C4-2B (cell line): ENCODE results near the gene ARHGEF25.
"Not testable (repeated sequence)": the region's sequence is repeated elsewhere in the genome, so short reads cannot be mapped to it uniquely, and the experiment has no call there.

Source experiments
- H3K27ac ChIP-seq: fragments of 450-650 bp; 2 replicates; pipeline ENCODE4 v1.5.1; 2017
- ZFX ChIP-seq: fragments of 450-650 bp; IDR thresholded peaks from 2 replicates; pipeline ENCODE4 v1.6.1; 2017
- TF ChIP-seq, protein P1 (sequence below): fragments of 450-650 bp; conservative IDR thresholded peaks from 2 replicates; pipeline ENCODE4 v1.5.1; 2017; ENCODE audit warnings: mild to moderate bottlenecking

The ARHGEF25 gene

DNA sequence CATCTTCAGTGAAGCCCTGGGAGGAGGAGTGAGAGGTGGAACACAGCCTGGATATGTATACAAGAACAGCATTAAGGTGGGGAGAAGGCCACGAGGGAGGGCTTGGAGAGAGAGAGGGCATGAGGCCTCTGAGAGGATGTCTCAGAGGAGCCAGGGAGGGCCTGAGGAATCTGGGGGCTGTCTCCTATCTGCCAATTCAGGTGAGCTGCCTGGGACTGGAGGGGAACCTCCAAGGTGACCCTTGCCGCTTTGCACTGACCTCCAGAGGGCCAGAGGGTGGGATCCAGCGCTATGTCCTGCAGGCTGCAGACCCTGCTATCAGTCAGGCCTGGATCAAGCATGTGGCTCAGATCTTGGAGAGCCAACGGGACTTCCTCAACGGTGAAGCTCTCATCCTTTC, 4.4 kb downstream of the ARHGEF25 start:
- H3K27ac ChIP-seq: no peak overlapping the region
- no peak for TF ChIP-seq ZFX
- TF ChIP-seq, protein P1, sequence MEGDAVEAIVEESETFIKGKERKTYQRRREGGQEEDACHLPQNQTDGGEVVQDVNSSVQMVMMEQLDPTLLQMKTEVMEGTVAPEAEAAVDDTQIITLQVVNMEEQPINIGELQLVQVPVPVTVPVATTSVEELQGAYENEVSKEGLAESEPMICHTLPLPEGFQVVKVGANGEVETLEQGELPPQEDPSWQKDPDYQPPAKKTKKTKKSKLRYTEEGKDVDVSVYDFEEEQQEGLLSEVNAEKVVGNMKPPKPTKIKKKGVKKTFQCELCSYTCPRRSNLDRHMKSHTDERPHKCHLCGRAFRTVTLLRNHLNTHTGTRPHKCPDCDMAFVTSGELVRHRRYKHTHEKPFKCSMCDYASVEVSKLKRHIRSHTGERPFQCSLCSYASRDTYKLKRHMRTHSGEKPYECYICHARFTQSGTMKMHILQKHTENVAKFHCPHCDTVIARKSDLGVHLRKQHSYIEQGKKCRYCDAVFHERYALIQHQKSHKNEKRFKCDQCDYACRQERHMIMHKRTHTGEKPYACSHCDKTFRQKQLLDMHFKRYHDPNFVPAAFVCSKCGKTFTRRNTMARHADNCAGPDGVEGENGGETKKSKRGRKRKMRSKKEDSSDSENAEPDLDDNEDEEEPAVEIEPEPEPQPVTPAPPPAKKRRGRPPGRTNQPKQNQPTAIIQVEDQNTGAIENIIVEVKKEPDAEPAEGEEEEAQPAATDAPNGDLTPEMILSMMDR: no peak

GRCh38 chr12:57616383-57617101, 5.3 kb downstream of the ARHGEF25 start:
- no peak overlapping the region for H3K27ac ChIP-seq
- no peak for TF ChIP-seq ZFX
- TF ChIP-seq, protein P1: no peak

DNA sequence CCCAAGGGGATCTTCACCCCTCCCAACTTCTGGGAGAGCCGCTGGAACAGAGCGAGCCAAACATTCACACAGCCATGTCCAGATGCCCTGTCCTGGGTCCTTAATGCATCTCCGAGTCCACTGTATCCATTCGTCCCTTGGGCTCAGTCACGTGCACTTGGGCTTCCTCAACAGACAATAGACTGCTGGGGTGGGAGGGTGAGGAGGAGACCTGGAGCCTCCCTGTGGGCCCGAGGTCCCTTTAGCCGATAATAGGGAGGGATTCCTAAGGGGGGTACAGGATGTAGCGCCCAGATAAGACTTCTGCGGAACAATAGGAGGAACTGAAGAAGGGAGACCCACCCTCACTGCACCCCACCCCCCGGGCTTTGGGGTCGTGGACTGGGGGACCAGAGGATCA, 6.7 kb downstream of the ARHGEF25 start:
- H3K27ac ChIP-seq: no peak overlapping the region
- TF ChIP-seq, protein P1: no peak
- TF ChIP-seq ZFX: no peak

DNA sequence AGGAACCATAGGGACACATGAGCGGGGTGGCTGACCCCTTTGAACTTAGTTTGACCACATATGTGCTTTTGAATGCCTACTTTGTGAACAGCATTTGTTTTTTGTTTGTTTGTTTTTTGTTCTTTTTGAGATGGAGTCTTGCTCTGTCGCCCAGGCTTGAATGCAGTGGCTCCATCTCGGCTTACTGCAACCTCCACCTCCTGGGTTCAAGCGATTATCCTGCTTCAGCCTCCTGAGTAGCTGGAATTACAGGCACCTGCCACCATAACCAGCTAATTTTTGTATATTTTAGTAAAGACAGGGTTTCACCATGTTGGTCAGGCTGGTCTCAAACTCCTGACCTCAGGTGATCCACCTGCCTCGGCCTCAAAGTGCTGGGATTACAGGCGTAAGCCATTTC, 7.2 kb downstream of the ARHGEF25 start:
- H3K27ac ChIP-seq: not testable (repeated sequence)

- H3K27ac ChIP-seq: no peak overlapping the region
- TF ChIP-seq, protein P1: no peak
- no peak for TF ChIP-seq ZFX
Observed at GRCh38 chr12:57618966-57619433, 7.8 kb downstream of the ARHGEF25 start.

DNA sequence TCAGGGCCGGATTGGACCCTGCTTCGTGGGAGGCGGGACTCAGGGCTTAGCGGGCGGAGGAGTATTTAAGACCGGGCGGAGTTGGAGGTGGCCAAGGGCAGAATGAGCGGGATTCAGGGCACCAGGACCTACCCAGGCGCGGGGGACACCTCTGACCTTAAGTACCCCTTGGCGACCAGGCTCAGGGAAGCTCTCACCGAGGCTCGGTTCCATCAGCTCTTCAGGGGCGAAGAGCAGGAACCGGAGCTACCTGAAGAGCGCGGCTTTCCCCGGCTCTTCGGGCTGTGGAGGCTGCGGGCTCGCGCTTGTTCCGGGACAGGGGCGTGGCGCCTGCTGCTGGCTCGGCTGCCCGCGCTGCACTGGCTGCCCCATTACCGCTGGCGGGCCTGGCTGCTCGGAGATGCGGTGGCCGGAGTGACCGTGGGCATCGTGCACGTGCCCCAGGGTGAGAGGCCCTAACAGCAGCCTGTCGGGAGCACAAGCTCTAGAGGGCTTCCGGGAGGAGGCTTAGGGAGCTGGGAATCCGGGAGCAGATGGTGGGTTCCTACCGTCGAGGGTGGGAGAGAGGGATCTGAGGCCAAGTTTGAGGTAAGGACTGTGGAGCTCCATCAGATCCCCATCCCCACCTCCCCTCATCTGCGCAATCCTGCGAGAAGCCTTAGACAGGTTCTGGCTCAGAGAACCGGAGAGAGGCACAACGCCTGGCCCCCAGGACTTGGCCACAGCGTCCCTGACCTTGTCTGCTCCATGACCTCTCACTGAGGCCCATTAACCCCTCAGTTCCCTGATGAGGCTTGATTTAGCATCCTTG, 8.4 kb downstream of the ARHGEF25 start:
- no peak overlapping the region for H3K27ac ChIP-seq
- TF ChIP-seq, protein P1: no peak

DNA sequence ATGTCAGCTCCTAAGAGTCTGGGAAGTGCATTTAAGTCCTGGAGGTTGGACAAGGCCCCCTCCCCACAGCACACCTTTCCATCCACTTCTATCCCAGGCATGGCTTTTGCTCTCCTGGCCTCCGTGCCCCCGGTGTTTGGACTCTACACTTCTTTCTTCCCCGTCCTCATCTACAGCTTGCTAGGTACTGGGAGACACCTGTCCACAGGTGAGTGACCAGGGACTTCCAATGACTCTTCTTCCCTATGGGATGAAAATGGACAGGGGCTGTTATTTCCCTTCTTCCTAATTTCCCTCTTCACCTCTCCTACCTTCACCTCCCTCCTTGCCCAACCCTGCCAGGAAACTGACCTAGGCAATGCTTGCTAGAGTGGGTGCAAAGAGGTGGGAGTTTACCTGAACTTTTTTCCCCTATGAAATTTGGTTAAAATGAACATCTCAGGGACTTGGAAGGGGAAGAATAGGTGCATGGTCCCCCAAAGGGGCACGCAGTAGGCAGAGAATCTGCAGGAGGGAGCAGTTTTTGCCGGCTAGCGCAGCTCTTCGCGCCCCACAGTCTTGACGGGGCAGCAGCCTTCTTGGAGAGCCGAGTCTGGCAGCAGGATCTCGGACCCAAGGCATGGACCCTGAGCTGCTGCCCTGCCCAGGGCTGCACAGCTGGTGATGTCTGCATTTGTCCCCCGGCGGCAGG, 9.2 kb downstream of the ARHGEF25 start:
- no peak overlapping the region for H3K27ac ChIP-seq
- TF ChIP-seq, protein P1: no peak
- no peak for TF ChIP-seq ZFX
